ENCODE results near the gene MAN1C1.

The MAN1C1 gene

GRCh38 chr1:25616095-25616986 is at the start of gene MAN1C1:
Gene MAN1C1, plus strand, starts transcription at chr1:25616791. Its CDS starts 1,007 bp downstream, at chr1:25617798.
- peak; percentile 85 for DNase-seq (ENCODE audit: low spot score)

GRCh38 chr1:25567710-25568089 is 48.9 kb upstream of the MAN1C1 start:
- DNase-seq (ENCODE audit: low spot score), result no peak

GRCh38 chr1:25568090-25568833 is 48.3 kb upstream of the MAN1C1 start:
- DNase-seq (ENCODE audit: low spot score), result no peak

GRCh38 chr1:25568834-25569596 is 47.6 kb upstream of the MAN1C1 start:
- no peak for DNase-seq (ENCODE audit: low spot score)

- no peak for DNase-seq (ENCODE audit: low spot score)
Measured at GRCh38 chr1:25569597-25570396, 46.8 kb upstream of the MAN1C1 start.

GRCh38 chr1:25570798-25571521 is 45.6 kb upstream of the MAN1C1 start:
- DNase-seq (ENCODE audit: low spot score), result no peak

GRCh38 chr1:25571522-25571970 is 45.0 kb upstream of the MAN1C1 start:
- no peak for DNase-seq (ENCODE audit: low spot score)

GRCh38 chr1:25572107-25572506 is 44.5 kb upstream of the MAN1C1 start:
- no peak for DNase-seq (ENCODE audit: low spot score)

- DNase-seq (ENCODE audit: low spot score), result peak; percentile 41
Measured at GRCh38 chr1:25572708-25573590, 43.6 kb upstream of the MAN1C1 start.

- DNase-seq (ENCODE audit: low spot score), result no peak
Measured at GRCh38 chr1:25573591-25573930, 43.0 kb upstream of the MAN1C1 start.

- no peak for DNase-seq (ENCODE audit: low spot score)
Measured at GRCh38 chr1:25573961-25574360, 42.6 kb upstream of the MAN1C1 start.

- DNase-seq (ENCODE audit: low spot score), result no peak
Measured at GRCh38 chr1:25575191-25575590, 41.4 kb upstream of the MAN1C1 start.

- DNase-seq (ENCODE audit: low spot score), result no peak
Measured at GRCh38 chr1:25576459-25577133, 40.0 kb upstream of the MAN1C1 start.

GRCh38 chr1:25577134-25577920 is 39.3 kb upstream of the MAN1C1 start:
- no peak for DNase-seq (ENCODE audit: low spot score)

GRCh38 chr1:25579292-25580252 is 37.0 kb upstream of the MAN1C1 start:
- no peak for DNase-seq (ENCODE audit: low spot score)

GRCh38 chr1:25580927-25581326 is 35.7 kb upstream of the MAN1C1 start:
- DNase-seq (ENCODE audit: low spot score), result no peak

- DNase-seq (ENCODE audit: low spot score), result no peak
Measured at GRCh38 chr1:25581764-25582163, 34.8 kb upstream of the MAN1C1 start.
